ENCODE measurements around the gene HCFC1R1. TPM values are rescaled to one million over a fixed set of nuclear protein-coding genes. Genes with fewer than 3 reads are reported as not detected.
"Not testable (repeated sequence)": the region's sequence is repeated elsewhere in the genome, so short reads cannot be mapped to it uniquely, and the experiment has no call there.

HCFC1R1 gene
- total RNA-seq, 1 experiment from 2014 or later: 46.6 TPM

DNA sequence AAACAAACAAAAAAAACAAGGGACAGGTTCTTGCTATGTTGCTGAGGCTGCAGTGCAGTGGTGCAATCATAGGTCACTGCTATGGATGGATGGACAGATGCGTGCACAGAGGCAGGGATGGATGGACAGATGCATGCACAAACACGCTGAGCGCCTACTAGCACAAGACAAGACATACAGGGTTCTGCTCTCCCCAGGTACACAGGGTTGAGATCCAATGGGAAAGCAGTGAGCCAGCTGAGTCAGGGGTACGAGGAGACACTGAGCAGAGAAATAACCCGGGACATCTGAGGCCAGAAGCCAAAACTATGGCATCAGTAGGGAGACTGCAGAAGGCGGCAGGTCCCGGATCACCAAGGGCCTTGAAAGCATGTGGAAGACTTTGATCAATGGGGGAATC, 47.9 kb upstream of the HCFC1R1 start:
- H3K27ac ChIP-seq (ENCODE audit: low read depth, low read length, poor library complexity, severe bottlenecking): no peak overlapping the region
- POLR2A ChIA-PET (ENCODE audit: low non-redundant PET): no interaction called here
- BruUV-seq (replicated peaks): no TSS peak
- no peaks in the 10 kb centered on the region for H3K9me3 ChIP-seq (ENCODE audit: low read depth, low read length, poor library complexity, severe bottlenecking)
- no peak for DNase-seq (ENCODE audit: low spot score)
- H3K27me3 ChIP-seq (replicated peaks; ENCODE audit: insufficient read depth, low read depth, low read length, poor library complexity): peaks cover 4% of the 10 kb centered on the region
- no peak overlapping the region for H3K4me3 ChIP-seq (ENCODE audit: low read depth, low read length, poor library complexity, severe bottlenecking)
- intact Hi-C loops (cut with micrococcal nuclease; ENCODE audit: unreplicated experiment): no loop called here
- no peaks in the 10 kb centered on the region for H3K36me3 ChIP-seq (ENCODE audit: insufficient read depth, low read length, poor library complexity, severe bottlenecking)
- TF ChIP-seq, protein P1, sequence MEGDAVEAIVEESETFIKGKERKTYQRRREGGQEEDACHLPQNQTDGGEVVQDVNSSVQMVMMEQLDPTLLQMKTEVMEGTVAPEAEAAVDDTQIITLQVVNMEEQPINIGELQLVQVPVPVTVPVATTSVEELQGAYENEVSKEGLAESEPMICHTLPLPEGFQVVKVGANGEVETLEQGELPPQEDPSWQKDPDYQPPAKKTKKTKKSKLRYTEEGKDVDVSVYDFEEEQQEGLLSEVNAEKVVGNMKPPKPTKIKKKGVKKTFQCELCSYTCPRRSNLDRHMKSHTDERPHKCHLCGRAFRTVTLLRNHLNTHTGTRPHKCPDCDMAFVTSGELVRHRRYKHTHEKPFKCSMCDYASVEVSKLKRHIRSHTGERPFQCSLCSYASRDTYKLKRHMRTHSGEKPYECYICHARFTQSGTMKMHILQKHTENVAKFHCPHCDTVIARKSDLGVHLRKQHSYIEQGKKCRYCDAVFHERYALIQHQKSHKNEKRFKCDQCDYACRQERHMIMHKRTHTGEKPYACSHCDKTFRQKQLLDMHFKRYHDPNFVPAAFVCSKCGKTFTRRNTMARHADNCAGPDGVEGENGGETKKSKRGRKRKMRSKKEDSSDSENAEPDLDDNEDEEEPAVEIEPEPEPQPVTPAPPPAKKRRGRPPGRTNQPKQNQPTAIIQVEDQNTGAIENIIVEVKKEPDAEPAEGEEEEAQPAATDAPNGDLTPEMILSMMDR (conservative IDR thresholded peaks at IDR 0.05; ENCODE audit: low read depth, low read length): no peak
- TF ChIP-seq EZH2 (IDR thresholded peaks at IDR 0.05; ENCODE audit: borderline replicate concordance, low read depth, low read length, poor library complexity, severe bottlenecking): no peak
- H3K4me1 ChIP-seq (ENCODE audit: insufficient read depth, low read length, poor library complexity, severe bottlenecking): no peaks in the 10 kb centered on the region
- CTCF ChIA-PET: no interaction called here

DNA sequence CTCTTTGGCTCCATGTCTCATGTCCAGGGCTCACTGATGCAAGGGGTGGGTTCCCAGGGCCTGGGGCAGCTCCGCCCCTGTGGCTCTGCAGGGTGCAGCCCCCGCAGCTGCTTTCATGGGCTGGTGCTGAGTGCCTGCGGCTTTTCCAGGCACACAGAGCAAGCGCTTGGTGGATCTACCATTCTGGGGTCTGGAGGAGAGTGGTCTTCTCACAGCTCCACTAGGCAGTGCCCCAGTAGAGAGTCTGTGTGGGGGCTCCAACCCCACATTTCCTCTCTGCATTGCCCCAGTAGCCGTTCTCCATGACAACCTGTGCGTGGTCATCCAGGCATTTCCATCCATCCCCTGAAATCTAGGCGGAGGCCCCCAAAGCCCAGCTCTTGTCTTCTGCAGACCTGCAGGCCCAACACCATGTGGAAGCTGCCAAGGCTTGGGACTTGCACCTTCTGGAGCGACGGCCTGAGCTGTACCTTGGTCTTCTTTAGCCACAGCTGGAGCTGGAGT, 46.9 kb upstream of the HCFC1R1 start:
- ChIA-PET POLR2A (ENCODE audit: low non-redundant PET) (no interaction called here), CTCF (no interaction called here)
- no peak for TF ChIP-seq EZH2 (IDR thresholded peaks at IDR 0.05; ENCODE audit: borderline replicate concordance, low read depth, low read length, poor library complexity, severe bottlenecking)
- TF ChIP-seq, protein P1 (conservative IDR thresholded peaks at IDR 0.05; ENCODE audit: low read depth, low read length): no peak
- Histone ChIP-seq H3K4me3 (ENCODE audit: low read depth, low read length, poor library complexity, severe bottlenecking) (no peak overlapping the region), H3K36me3 (ENCODE audit: insufficient read depth, low read length, poor library complexity, severe bottlenecking) (no peaks in the 10 kb centered on the region), H3K27ac (ENCODE audit: low read depth, low read length, poor library complexity, severe bottlenecking) (no peak overlapping the region), H3K27me3 (replicated peaks; ENCODE audit: insufficient read depth, low read depth, low read length, poor library complexity) (no peaks in the 10 kb centered on the region), H3K4me1 (ENCODE audit: insufficient read depth, low read length, poor library complexity, severe bottlenecking) (no peaks in the 10 kb centered on the region), H3K9me3 (ENCODE audit: low read depth, low read length, poor library complexity, severe bottlenecking) (no peaks in the 10 kb centered on the region)
- no TSS peak for BruUV-seq (replicated peaks)
- intact Hi-C loops (cut with micrococcal nuclease; ENCODE audit: unreplicated experiment): no loop called here
- no peak for DNase-seq (ENCODE audit: low spot score)

DNA sequence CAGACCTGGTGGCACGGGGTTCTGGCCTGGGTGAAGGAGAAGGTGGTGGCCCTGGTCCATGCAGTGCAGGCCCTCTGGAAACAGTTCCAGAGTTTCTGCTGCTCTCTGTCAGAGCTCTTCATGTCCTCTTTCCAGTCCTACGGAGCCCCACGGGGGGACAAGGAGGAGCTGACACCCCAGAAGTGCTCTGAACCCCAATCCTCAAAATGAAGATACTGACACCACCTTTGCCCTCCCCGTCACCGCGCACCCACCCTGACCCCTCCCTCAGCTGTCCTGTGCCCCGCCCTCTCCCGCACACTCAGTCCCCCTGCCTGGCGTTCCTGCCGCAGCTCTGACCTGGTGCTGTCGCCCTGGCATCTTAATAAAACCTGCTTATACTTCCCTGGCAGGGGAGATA, 45.4 kb upstream of the HCFC1R1 start:
- DNase-seq (ENCODE audit: low spot score); H3K9me3 ChIP-seq (ENCODE audit: low read depth, low read length, poor library complexity, severe bottlenecking); CTCF ChIA-PET; H3K4me1 ChIP-seq (ENCODE audit: insufficient read depth, low read length, poor library complexity, severe bottlenecking); H3K36me3 ChIP-seq (ENCODE audit: insufficient read depth, low read length, poor library complexity, severe bottlenecking); H3K4me3 ChIP-seq (ENCODE audit: low read depth, low read length, poor library complexity, severe bottlenecking); POLR2A ChIA-PET (ENCODE audit: low non-redundant PET); H3K27ac ChIP-seq (ENCODE audit: low read depth, low read length, poor library complexity, severe bottlenecking); intact Hi-C loops (cut with micrococcal nuclease; ENCODE audit: unreplicated experiment); H3K27me3 ChIP-seq (replicated peaks; ENCODE audit: insufficient read depth, low read depth, low read length, poor library complexity); BruUV-seq (replicated peaks): not testable (repeated sequence)

DNA sequence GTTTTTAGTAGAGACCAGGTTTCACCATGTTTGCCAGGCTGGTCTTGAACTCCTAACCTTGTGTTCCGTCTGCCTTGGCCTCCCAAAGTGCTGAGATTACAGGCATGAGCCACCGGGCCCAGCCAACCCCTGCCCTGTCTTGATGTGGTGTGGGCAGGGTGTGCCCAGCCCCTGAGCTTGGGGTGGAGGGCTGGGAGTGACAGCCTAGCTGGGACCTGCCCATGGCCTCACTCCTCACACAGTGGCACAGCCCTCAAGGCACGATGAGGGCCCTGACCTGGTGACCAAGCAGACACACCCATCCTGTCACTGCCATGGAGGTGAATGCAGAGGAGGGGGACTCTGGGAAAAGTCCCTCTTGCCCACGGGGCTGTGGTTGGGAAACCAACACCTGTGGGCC, 44.7 kb upstream of the HCFC1R1 start:
- BruUV-seq (replicated peaks): no TSS peak
- H3K9me3 ChIP-seq (ENCODE audit: low read depth, low read length, poor library complexity, severe bottlenecking): no peaks in the 10 kb centered on the region
- H3K4me1 ChIP-seq (ENCODE audit: insufficient read depth, low read length, poor library complexity, severe bottlenecking): no peaks in the 10 kb centered on the region
- no peak overlapping the region for H3K4me3 ChIP-seq (ENCODE audit: low read depth, low read length, poor library complexity, severe bottlenecking)
- no peak for TF ChIP-seq EZH2 (IDR thresholded peaks at IDR 0.05; ENCODE audit: borderline replicate concordance, low read depth, low read length, poor library complexity, severe bottlenecking)
- TF ChIP-seq, protein P1 (conservative IDR thresholded peaks at IDR 0.05; ENCODE audit: low read depth, low read length): no peak
- no peaks in the 10 kb centered on the region for H3K27me3 ChIP-seq (replicated peaks; ENCODE audit: insufficient read depth, low read depth, low read length, poor library complexity)
- H3K36me3 ChIP-seq (ENCODE audit: insufficient read depth, low read length, poor library complexity, severe bottlenecking): no peaks in the 10 kb centered on the region
- ChIA-PET CTCF (no interaction called here), POLR2A (ENCODE audit: low non-redundant PET) (no interaction called here)
- H3K27ac ChIP-seq (ENCODE audit: low read depth, low read length, poor library complexity, severe bottlenecking): no peak overlapping the region
- DNase-seq (ENCODE audit: low spot score): no peak
- intact Hi-C loops (cut with micrococcal nuclease; ENCODE audit: unreplicated experiment): no loop called here

All from A673 (cell line).